GM18526 (cell line): ENCODE measurements around the gene SEBOX.

Experiments
- POLR2A ChIP-seq: IDR thresholded peaks from 3 replicates; pipeline ENCODE4 v1.6.1; 2011; ENCODE audit not compliant: insufficient read length; ENCODE audit errors: extremely low read depth

Gene SEBOX

DNA sequence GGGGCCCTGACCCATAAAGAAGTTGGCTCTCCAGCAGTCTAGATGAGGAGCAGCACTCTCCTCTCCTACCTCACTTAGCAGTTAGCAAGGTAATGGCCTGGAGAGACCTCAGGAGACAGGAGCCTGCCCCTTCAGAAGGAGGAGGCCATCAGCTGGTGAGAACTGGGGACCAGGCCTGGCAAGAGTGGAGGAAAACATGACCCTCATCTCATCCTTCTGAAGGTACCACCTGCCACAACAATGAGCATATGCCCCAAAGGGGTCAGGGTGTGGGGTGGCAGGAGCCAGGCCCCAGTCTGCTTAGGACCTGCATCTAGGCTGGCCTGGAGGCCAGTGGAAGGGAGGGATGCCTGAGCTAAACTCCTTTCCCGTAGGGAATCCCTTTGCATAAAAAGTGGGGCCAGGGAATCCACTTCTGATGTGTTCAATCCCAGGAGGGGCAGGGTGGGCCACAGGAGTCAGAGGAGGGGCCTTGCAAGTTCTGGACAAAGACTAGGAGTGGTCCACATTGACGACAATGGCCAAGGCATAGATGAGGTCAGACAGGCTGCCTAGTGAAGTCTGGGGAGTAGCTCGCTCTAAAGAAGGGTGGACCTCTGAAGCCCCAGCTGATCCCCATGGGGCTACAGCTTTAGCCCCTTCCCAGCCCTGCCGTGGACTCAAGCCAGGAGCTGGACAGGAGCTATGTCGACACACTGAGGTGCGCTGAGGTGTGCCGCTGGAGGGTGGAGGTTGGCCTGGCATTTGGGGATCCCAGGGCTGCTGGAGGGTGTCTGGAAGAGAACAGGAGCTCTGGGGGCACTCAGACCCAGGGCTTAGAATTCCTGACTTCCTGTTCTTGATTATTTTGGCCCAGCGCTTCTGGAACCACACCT, 986 bp downstream of the SEBOX start:
- TF ChIP-seq POLR2A, result no peak

DNA sequence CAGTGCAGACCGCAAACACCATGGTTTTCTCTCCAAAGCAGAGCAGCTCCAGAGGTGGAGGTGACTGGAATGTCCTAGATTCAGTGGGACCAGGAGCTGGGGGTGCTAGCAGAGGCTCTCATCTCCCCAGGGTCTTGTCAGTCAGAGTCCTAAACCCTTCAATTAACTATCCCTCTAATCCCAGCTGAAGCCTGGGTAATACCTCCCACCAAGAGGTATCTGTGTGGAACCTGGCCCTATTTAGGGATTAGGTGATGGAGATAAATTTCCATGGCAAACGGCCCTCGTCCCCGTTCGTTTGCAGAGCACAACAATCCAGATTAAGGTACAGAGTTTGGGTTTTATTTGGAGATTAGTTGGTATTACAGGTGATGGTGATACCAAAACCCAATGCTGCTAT, 1.8 kb downstream of the SEBOX start:
- TF ChIP-seq POLR2A, result no peak

DNA sequence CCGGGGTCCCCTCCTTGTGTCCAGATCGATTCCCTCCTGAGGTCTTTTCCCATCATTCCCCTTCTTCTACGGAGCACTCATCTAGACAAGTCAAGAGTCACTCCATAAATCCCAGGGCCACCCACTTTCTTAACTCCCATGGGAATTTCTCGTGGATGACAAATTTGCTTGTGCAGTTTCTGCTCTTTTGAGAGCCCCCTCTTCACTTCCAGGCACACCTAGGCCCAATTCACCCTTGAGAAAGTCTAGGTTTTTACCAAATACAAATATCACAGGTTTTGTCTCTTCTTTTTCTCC, 7.2 kb downstream of the SEBOX start:
- TF ChIP-seq POLR2A, result no peak

DNA sequence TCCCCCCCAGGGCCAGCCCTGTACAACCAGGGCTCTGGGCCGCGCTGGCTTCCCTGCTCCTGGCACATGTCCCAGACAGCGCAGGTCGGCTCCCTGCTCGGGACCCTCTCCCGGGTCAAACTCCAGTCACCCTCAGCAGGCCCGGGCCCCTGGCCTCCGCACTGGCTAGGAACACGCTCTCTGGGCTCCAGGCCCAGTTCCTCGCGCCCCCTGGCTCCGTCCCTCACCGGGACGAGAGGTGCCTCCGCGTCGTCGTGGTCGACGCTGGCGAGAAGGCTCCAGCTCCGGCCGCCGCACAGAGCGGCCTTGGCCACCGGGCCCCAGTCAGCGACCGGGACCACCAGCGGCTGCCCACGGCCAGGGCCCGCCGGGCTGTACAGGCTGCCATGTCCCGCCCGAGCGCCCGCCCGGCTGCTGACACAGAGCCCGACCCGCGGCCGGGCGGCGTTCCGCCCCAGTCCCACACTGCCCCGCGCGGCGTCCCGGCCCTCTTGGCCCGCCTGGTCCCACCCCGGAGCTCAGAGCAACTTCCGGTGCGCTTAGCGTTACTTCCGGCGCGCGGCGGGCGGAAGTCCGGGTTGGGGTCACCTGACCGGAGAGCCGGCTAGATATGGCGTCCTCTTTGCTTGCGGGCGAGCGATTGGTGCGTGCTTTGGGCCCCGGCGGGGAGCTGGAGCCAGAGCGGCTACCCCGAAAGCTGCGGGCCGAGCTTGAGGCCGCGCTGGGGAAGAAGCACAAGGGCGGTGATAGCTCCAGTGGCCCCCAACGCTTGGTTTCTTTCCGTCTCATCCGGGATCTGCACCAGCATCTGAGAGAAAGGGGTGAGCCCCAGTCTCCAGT, 7.7 kb downstream of the SEBOX start, which contains the start of gene POLDIP2:
TSS of gene POLDIP2 (minus strand) at position 467 of the 840 bp plus-strand sequence. CDS start at position 388, 79 bp downstream.
- peak; percentile 97 for TF ChIP-seq POLR2A

DNA sequence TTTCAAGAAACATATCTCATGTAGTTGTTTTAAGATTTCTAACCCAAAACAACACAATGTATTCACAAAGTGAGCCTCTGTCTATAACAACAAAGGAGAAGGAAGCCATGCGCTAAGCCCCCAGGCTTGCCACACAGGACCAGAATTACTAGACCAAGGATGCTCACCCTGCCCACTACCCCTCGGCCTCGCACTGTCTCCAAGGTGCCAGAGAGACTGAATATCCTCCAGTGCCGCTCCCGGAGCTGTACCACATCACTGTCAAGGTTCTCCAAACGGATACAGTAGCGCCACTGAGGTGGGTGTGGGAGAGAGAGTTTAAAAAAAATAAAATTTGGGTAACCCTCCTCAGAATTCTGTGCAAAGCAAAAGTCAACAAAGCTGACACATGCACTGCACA, 14.7 kb downstream of the SEBOX start:
- TF ChIP-seq POLR2A, result no peak

DNA sequence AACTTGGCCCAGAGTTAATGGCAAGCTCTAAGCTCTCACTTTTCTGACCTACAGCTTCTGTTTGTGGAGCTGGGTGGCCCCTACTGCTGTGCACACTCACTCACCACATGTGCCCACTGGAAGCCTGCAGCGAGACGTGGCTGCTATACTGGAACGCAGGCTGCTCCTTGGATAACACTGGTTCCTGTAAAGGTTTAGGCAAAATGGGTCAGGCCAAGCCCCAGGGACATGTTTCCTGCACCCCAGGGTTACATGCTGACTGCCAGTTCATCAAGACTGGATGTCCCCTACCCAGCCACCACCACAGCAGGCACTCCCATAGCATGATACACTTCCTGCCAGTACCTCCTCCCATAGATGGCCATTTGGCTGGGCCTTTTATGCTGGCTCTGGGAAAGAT, 16.0 kb downstream of the SEBOX start:
- no peak for TF ChIP-seq POLR2A

DNA sequence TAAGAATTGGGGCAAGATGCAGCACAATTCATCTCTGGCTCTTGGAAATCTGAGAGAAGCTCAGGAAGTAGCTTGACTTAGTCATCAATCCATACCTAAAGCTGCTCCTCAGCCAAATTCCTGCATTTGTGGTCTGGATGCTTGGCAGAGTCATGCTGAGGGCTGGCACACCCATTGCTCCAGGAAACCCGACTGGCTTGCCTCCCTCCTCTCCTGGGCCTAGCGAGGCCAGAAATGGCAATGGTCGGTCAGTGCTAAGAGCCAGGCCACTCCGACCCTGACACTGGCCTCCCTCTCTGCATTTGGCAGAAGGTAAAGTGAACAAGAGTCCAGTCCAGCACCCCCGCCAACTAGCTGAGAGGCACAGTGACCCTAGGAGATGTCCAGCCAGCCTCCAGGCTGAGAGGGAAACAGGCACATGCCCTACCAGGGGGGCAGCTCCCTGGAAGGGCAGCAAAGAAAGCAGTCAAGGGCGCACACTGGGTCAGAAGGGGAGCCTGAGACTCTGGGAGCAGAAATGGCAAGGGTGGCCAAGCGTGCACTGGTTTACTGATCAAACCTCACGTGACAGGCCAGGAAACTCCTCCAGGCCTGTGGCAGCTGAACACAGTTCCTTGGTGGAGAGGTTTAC, 17.6 kb downstream of the SEBOX start:
- no peak for TF ChIP-seq POLR2A

DNA sequence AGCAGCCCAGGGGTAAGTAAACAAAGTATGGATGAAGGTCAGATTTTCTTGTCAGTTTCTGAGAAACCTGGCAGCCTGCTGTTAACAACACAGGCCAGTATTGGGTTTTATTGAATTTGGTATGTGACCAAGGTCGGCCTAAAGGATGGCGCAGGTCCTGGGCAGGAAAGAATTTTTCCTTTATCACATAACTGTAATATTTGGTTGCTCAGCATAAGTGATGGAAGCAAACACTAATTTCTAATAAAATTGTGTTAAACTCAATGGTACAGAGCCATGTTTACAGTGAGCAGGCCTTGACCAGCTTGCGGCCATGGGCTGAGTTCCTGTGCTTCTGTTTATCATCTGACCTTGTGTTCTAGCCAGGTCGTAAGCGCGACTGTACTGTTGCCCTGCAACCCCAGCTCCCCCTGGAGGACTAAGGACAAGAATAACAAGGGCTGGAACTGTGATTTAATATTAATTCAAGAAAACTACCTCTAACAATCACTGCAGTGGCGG, 18.2 kb downstream of the SEBOX start:
- no peak for TF ChIP-seq POLR2A

DNA sequence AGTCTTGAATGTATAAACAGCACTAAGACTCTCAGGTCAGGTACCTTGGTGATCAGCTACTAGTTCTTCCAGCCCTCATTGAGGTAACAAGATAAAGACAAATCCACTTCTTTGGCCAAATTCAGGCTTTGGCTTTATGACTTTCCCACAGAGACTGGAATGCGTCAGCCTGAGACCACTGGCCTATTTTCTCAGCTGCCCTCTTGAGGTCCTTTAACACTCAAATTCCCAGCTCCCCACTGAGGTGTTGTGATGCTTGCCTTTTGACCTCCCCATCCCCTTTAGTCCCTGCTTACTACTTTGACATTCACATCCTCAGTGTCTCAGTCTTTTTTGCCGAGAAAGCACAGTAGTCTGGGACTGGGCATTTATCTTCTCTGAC, 18.8 kb downstream of the SEBOX start:
- no peak for TF ChIP-seq POLR2A

DNA sequence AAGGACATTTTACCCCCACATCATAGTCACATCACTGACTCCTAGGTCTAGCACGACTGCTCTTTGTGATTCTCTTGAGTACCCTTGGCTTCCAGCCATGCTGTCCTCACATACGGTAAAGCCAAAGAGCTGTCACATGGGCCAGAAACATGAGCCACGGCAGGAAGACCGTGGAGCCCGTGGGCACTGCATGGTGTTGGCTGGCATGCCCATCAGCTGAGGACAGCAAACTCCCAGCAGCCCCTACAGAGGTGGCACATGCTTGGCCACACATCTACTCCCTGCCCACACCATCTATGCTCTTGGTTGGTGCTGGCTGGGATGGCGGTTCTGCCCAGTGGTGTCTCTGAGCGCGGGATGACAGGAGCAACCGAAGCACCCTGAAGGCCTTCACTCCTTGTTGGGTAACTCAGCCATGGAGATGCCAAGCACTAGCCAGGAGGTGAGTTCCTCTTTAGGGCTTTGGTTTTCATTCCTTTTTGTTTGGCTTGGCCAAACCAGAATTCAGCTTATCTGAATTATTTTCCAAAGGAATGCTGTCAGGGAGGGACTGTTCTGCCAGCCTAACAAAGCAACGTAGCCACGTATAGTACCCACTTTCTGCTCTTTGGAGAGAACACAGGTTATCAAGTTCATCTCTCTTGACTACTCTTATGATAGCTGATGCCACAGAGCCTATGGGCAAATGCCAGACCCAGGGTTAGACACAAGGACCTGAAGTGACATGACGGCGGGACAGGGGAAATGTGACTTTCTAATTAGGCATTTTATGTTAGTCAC, 19.4 kb downstream of the SEBOX start:
- TF ChIP-seq POLR2A, result no peak

DNA sequence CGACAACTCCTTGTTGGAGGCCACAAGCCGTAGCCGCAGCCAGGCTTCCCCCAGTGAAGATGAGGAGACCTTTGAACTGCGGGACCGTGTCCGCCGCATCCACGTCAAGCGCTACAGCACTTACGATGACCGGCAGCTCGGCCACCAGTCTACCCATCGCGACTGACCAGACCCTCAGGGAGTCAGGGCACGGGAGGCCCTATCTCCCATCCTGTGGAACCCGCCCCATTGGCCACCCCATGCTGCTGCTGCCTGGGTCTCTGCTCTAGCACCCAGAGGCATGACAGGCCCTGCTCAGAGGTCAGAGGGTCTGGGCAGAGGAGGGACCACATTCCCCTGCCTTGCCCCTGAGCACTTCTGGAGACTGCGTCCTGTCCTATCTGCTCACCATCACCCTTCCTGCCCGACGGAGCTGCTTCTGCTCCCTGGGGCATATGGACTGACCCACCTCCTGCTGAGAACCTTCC, 20.5 kb downstream of the SEBOX start:
- TF ChIP-seq POLR2A, result no peak

DNA sequence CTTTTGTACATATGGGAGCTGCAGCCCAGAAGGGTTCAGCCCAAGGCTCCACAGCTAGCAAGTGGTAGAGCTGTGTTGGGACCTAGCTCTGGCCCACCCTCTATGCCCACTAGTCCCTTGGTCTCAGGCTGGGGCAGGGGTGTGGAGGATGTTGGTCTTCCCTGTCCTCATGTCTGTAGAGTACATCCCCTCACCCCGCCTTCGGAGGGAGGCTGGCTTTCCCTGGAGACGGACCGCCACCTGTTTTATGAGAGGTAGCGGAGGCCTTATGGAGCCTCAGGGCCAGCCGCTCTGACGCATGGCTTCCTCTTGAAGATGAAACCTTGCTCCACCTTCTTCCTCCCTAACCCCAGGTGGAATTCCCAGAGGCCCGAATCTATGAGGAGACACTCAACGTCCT, 21.0 kb downstream of the SEBOX start:
- TF ChIP-seq POLR2A, result no peak

DNA sequence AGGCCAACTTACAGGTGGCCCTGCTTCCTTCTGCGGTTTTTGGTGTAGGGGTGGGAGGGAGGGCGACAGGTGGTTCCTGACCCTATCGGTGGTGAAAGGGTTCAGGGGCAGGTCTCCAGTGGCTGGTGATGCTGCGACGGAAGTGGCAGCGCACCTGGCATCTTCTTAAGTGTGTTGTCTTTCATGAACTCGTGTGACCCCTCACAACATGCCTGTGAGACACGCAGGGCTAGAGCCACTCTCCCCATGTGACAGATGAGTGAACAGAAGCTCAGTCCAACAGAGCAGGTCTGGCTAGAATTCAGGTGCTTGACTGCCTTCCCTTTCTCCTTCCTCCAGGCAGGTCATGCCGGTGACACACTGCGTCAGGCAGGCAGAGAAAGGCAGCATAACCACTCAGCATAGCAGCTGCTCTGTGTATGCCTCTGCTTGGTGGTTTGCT, 21.5 kb downstream of the SEBOX start:
- TF ChIP-seq POLR2A, result no peak

DNA sequence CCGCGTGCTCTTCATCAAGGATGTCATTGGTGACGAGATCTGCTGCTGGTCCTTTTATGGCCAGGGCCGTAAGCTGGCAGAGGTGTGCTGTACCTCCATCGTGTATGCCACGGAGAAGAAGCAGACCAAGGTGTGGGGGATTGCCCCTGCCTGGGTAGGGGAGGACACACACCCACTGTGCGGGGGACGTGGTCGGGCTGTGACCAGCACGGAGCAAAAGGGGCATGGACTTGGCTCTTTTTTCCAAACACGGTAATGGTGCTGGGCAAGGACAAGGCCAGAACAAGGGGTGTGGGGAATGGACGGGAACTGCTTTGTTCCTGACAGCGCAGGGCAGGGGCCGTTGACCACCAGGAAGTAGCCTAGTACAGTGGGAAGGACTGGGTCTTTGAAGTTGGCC, 22.7 kb downstream of the SEBOX start:
- no peak for TF ChIP-seq POLR2A

DNA sequence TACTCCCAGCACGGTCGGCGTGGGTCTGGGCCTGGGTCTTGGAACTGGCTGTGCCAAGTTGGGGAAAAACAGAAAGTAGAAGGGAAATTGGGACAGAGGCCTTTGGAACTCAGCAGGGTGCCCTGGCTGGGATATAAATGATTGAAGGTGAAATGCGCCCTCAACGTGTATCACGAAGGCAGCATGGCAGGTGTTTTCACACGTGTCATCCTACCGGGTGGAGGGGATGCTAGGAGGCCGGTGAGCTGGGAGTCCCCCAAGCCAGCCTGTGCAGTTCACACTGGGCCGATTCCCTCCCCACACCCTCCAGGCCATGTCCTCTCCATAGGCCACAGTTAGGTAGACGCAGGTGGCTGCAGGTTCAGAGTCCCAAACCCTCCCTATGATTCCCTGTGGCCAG, 23.5 kb downstream of the SEBOX start:
- TF ChIP-seq POLR2A, result no peak
